Loucy (cell line): ENCODE data around the gene TNK1.

Experiments
- EZH2phosphoT487 ChIP-seq: fragments of 200-600 bp; IDR thresholded peaks from 2 replicates; pipeline ENCODE4 v1.6.1; 2018; ENCODE audit warnings: antibody characterized with exemption, mild to moderate bottlenecking, moderate library complexity, borderline replicate concordance
- TF ChIP-seq, protein P1 (sequence below): fragments of 200-600 bp; sonication (generic); conservative IDR thresholded peaks from 2 replicates; pipeline ENCODE4 v1.5.1; 2014; ENCODE audit warnings: mild to moderate bottlenecking, antibody characterized with exemption, low read length

- TF ChIP-seq, protein P1, sequence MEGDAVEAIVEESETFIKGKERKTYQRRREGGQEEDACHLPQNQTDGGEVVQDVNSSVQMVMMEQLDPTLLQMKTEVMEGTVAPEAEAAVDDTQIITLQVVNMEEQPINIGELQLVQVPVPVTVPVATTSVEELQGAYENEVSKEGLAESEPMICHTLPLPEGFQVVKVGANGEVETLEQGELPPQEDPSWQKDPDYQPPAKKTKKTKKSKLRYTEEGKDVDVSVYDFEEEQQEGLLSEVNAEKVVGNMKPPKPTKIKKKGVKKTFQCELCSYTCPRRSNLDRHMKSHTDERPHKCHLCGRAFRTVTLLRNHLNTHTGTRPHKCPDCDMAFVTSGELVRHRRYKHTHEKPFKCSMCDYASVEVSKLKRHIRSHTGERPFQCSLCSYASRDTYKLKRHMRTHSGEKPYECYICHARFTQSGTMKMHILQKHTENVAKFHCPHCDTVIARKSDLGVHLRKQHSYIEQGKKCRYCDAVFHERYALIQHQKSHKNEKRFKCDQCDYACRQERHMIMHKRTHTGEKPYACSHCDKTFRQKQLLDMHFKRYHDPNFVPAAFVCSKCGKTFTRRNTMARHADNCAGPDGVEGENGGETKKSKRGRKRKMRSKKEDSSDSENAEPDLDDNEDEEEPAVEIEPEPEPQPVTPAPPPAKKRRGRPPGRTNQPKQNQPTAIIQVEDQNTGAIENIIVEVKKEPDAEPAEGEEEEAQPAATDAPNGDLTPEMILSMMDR, result no peak
- no peak for TF ChIP-seq EZH2phosphoT487
Observed at GRCh38 chr17:7421186-7421585, 40.3 kb downstream of the TNK1 start.
